ENCODE results near the gene TUBB.
"Not testable (repeated sequence)": the region's sequence is repeated elsewhere in the genome, so short reads cannot be mapped to it uniquely, and the experiment has no call there.

TUBB gene

GRCh38 chr6:30687659-30688431 lies 32.3 kb upstream of the TUBB start:
- DNase-seq = no peak

- no peak for DNase-seq
Observed at GRCh38 chr6:30688569-30688968, 31.6 kb upstream of the TUBB start.

GRCh38 chr6:30689022-30689865 lies 30.9 kb upstream of the TUBB start:
- DNase-seq = no peak

GRCh38 chr6:30689985-30690384 lies 30.2 kb upstream of the TUBB start:
- DNase-seq = no peak

- peak; percentile 88 for DNase-seq
Observed at GRCh38 chr6:30690403-30691207, 29.5 kb upstream of the TUBB start, which contains the start of gene NRM. Gene NRM (minus strand): TSS chr6:30690984. CDS start chr6:30690974, 10 bp downstream.

- no peak for DNase-seq
Observed at GRCh38 chr6:30691208-30691847, 28.8 kb upstream of the TUBB start.

- no peak for DNase-seq
Observed at GRCh38 chr6:30696432-30696831, 23.7 kb upstream of the TUBB start.

- DNase-seq = no peak
Observed at GRCh38 chr6:30700340-30700739, 19.8 kb upstream of the TUBB start.

- no peak for DNase-seq
Observed at GRCh38 chr6:30703011-30703410, 17.1 kb upstream of the TUBB start.

- DNase-seq = no peak
Observed at GRCh38 chr6:30703821-30704220, 16.3 kb upstream of the TUBB start.

- DNase-seq = no peak
Observed at GRCh38 chr6:30705620-30706019, 14.5 kb upstream of the TUBB start.

- peak; percentile 92 for DNase-seq
Observed at GRCh38 chr6:30707281-30707850, 12.8 kb upstream of the TUBB start.

- DNase-seq = no peak
Observed at GRCh38 chr6:30709101-30709868, 10.9 kb upstream of the TUBB start.

- no peak for DNase-seq
Observed at GRCh38 chr6:30711758-30712380, 8.3 kb upstream of the TUBB start.

- DNase-seq = no peak
Observed at GRCh38 chr6:30712441-30712945, 7.7 kb upstream of the TUBB start.

- DNase-seq = no peak
Observed at GRCh38 chr6:30714263-30714662, 5.9 kb upstream of the TUBB start.

- DNase-seq = no peak
Observed at GRCh38 chr6:30716879-30717128, 3.3 kb upstream of the TUBB start.

GRCh38 chr6:30717129-30717844 lies 2.9 kb upstream of the TUBB start, which contains the start of gene MDC1:
Gene MDC1 (minus strand): TSS chr6:30717281. CDS start chr6:30715175, 2,106 bp downstream.
- peak; percentile 99 for DNase-seq

- not testable (repeated sequence) for DNase-seq
Observed at GRCh38 chr6:30717845-30718720, 2.1 kb upstream of the TUBB start.
